Activated CD4-positive, alpha-beta T cell treated with anti-CD3 and anti-CD28 coated beads, Interleukin-2, amount 50 U/mL, for 16 hours (primary cell): Measurements from ENCODE around the gene OXCT1.
A peak's percentile ranks its signal among the peaks of the same experiment; 100 is the strongest.
"Not testable (repeated sequence)": the region's sequence is repeated elsewhere in the genome, so short reads cannot be mapped to it uniquely, and the experiment has no call there.

Experiments
- DNase-seq: peaks from one replicate; pipeline ENCODE4 v3.0.0-alpha.2; 2020

OXCT1 gene

DNA sequence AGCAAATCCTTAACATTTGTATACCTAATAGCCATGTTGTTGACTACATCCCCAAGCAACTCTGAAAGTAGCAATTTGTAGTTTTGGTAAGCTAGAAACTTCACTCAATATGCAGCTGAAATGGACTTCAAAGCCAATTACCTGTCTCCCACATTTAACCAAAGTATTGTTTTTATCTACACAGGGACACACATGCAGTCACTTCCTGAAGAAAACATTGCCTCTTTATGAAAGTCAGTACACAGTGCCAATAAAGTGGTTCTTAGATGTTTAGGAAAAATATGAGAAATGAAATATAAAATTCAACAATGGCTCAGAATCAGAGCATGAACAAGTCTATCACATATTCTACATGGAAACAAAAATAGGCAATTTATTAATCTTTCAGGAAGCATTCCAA is 49.2 kb downstream of the OXCT1 start:
- no peak for DNase-seq

DNA sequence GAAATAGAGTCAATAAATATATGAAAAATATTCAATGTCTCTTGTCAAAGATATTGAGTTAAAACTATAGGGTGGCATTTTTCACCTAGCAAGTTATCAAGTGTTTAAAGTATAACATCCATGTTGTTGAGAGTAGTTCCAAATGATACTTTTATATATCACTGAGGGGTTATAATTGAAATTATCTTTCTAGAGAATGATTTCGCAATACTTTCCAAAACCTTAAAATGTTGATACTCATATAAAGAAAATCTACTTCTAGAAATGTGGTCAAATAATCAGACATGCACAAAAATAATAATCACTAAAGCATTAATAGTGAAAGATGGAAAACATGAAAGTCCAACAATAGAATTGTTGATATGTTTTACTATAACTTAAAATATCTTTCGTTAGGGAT is 50.1 kb downstream of the OXCT1 start:
- DNase-seq, result no peak

DNA sequence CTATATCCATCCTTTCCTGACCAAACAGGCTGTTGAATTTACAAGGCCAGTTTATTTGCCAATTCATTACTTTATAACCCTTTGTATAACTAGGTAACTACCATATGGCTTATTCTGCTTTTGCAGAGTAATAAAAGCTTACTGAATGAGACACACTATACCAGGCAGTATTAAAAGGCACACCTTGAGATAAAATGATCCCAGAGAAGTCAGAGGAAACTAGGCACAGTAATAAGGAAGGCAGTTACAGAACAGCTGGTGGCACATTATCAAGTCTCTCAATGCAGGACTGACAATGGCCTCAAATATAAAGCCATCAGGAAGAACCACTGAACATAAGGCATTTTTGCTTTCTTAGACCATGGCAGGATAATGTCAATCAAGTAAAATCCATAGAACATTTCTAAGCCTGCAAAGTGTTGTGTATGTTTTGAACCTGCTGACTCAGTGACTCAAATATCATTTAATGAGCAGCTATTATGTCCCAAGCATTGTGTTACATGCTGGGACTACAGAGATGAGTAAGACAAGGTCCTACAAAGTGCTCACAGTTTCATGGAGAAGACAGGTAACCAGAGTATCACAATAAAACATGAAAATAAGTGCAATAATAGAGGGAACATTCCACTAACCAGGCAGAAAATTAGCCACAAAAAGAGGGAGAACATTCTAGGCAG is 52.5 kb downstream of the OXCT1 start:
- DNase-seq, result no peak

DNA sequence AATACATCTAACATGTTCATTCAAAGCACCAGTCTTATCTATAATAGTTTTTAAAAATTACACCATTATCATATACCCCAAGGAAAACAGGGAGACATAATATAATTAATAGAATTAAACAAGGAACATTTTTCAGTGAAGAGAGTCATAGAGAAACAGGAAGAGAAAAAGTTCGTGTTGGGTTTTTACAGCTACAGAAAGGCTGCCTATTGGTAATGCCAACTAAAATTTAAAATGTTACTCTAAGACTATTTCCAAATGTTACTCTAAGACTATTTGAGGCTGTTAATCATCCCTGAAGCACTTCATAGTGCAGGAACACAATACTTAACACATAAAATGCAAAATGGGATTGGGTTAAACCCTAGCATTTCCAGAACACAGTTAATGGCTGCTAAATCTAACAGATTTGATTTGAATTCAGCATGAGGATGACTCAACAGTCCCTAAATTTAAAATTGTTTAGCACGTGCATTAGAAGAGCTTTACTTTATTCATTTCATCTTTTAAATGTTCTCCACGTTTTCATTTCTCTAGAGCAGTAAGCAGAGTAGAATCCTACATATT is 54.5 kb downstream of the OXCT1 start:
- no peak for DNase-seq

DNA sequence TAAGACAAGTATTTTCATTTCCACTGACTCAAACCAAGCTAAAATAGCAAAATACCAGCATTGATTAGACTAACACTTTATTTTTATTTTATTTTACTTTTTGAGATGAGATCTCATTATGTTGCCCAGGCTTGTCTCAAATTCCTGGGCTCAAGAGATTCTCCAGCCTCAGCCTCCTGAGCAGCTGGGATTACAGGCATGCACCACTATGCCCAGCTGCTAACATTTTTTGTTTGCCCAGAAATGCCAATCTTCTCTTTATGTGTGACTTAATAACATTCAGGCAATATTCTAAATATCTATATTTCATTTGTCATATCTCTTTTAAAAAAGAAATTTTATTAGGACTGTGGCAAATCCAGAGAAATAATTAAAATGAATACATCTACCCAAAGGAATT is 55.0 kb downstream of the OXCT1 start:
- DNase-seq, result no peak

DNA sequence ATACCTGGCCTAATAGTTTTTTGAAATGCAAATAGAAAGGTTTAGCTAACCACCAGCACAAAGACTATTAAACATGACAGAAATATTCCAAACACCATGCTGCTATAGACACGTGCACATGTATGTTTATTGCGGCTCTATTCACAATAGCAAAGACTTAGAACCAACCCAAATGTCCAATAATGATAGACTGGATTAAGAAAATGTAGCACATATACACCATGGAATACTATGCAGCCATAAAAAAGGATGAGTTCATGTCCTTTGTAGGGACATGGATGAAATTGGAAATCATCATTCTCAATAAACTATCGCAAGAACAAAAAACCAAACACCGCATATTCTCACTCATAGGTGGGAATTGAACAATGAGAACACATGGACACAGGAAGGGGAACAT is 55.9 kb downstream of the OXCT1 start:
- DNase-seq, result not testable (repeated sequence)

DNA sequence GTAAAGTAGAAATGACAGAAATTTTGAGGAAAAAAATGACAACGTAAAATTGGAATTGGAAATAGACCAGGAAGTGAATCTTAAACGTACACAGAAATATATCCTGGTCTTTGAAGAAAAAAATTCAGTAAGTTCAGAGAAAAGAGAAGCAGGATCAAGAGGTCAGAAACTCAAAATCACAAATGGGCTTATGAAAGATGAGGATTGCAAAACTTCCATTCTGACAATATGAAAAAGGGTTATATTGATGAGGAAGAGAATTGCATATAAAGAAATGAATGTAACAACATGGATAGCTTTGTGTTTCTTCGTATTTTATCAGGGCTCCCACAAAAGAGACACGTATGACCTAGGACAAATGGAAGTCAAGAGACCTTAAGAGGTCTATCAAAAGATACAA is 58.1 kb downstream of the OXCT1 start:
- no peak for DNase-seq

DNA sequence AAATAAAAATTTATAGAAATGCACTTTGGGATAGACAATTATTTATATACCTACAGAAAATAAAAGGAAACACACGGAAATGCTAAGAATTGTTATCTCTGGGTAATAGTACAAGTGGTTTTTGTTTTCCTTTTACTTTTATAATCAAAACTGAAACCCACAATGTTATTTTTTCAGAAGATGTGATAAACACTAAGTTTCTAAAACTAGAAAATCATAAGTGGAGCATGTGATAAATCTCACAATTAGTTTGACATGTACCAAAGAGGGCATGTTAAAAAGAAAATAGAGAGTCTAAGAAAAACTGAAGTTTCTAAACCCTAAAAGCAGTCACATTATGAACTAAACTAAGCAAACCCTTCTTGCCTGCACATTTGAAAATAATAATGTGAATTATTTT is 61.1 kb downstream of the OXCT1 start:
- DNase-seq, result no peak

DNA sequence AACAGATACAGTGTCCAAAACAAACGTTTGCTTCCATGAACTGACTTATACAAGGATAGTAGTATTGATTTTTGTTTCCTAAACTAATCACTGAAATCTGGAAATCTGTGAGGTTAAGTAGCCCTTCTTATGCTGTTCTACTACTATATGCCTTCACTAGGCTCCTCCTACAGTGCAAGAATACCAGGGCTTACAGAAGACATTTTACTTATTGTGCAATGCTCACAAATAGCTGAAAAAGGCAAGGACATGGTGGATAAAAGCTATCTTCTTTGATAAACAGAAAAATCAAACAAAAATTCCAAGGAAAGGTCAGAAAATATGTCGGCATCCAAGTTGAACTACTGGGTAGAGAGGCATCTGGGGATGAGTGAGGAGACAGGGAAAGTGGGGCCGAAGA is 61.9 kb downstream of the OXCT1 start:
- DNase-seq, result no peak

DNA sequence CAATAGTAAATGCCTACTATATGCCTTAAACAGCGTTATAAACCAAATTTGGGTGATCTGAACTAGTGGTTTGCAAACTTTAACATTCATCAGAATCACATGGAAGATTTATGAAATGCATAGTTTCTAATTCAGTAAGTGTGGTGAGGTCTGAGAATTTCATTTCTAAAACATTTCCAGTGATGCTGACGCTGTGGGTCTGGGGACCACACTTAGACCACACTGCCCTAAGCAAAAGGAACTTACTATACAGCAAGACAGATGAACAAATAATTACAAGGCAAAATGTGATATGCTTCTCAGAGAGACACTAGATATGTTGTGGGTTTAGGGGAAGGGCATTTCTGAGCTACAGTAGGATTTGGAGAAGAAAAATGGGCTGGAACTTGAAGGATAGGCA is 72.6 kb downstream of the OXCT1 start:
- DNase-seq, result peak; percentile 51

DNA sequence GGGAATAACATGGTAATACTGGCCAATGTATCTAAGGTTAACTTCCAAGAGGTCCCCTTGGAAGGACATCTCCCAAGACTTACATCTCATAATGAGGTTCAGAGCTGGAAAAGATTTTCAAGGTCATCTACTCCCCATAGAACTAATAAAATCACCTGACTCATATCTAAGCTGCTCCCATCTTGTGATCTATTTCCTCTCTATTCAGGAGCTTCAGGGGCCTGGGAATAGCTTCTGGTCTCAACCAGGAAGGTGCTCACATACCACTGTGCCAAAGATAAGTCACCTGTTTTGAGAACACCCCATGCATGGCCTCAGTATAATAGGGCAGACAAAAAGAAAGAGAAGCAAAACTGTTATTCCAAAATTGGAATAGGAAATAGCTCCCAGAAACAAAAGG is 74.2 kb downstream of the OXCT1 start:
- DNase-seq, result no peak

DNA sequence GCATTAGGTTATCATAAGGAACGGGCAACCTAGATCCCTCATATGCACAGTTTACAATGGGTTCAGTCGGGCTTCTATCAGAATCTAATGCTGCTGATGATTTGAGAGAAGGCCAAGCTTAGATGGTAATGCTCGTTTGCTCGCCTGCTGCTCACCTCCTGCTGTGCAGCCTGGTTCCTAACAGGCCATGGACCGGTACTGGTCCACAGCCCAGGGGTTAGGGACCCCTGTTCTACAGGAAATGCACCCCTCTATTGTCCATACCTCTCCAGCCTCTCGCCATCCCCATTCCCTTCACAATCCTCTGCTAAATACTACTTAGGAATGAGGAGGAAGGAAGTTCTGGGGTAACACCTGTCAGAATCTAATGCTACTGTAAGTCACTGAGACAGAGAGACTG is 75.1 kb downstream of the OXCT1 start:
- DNase-seq, result no peak

DNA sequence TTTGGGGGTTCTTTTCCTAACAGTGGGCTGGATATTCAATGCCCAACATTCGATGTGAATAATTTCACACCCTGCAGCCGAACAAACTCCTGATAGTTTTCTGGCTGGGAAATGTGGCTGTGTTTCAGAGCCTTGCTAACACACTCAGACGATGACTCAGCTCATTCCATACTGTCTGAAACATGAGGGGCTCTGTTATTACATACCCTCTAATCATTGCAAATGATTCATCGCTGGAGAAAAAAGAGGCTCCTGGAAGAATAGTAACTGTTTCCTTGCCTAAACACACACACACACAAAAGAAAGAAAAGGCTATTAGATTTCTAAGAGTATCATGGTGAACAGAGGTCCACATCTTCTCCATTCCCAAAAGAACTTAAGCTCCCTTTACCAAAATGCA is 75.8 kb downstream of the OXCT1 start:
- DNase-seq, result no peak

DNA sequence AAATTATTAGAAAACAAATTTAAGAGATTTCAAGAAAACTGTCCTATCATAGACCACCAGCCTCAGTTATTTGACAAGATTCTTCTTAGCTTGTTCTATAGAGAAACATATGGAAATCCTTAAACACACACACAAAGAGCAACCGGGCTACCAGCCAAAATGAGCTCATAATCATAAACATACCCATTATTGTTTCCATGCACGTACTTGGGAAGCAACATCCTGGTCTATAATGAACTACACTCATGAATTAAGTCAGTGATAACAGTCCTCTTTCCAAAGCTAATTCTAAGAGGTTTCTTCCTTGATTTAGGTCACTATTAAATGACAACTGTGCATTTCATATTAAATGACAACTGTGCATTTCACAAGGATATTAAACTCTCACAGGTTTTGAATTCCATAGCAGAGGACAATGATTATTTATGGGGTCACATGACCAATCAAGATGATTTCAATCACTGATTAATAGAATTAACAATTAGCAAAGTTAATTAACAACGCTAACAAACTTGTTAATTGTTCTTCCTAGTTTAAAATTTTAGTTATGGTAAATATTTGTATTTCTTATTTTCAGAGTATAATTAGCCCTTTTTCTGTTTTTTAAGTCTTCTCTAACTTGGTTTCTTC is 77.0 kb downstream of the OXCT1 start:
- no peak for DNase-seq

DNA sequence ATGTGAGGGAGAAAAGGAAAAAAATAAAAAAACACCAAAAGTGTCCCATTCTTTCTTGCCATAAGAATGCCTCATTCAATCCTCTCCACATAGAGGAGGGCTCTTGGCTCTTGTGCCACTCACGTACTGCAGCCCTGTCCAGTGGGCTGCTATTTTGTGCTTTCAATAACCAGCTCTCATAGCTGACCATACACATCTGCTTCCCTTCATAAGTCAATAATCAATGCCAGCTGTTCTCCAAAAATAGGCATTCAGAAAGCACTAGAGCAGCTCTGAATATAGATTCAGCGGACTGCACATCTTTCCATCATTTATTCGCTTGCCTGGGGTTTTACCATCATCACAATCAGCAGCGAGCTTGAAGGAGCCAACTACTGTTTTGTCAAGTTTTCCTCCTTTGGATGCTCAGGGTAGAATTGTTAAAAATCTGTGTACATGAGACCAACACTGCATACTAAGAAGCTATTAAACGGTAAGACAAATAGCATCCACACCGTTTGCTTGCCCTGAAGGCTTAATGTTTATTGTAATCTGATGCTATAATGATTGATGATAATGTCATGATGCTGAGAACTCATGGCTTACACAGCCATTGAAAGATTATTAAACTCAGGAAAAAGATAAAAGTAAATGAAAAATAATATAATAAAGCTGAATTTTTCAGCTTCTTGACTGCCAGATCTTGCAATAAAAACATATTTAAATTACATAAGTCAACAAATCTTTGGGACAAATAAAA is 80.0 kb downstream of the OXCT1 start:
- DNase-seq, result no peak

DNA sequence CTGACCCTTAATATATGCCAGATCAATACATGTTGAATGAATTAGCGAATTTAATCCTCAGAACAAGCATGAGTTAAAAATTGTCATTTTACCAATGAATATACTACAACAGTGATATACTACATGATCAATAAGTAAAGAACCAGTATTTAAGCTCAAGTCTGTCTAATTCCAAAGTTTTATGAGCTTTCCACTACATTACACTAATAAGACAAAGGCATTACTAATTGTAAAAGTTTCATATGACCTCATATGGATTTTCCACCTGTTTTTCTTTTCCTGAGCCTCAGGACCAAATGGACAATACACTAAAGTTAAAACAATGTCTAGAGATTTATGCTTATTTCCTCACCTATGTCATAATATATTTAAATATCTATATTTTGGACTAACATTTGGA is 80.8 kb downstream of the OXCT1 start:
- DNase-seq, result no peak

DNA sequence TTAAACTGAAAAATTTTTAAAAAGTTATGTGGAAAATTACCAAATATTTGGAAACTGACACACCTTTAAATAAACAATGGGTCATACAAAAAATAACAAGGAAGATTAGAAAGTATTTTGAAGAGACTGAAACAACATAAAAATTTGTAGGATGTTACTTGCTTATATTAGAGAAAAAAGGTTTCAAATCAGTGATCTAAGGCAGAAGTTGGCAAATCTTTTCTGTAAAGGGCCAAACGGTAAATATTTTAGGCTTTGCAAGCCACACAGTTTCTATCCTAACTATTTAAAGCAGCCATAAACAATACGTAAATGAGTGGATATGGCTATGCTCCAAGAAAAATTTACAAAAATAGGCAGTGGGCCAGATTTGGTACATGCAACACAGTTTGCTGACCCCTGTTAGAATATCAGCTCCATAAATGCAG is 81.3 kb downstream of the OXCT1 start:
- no peak for DNase-seq

DNA sequence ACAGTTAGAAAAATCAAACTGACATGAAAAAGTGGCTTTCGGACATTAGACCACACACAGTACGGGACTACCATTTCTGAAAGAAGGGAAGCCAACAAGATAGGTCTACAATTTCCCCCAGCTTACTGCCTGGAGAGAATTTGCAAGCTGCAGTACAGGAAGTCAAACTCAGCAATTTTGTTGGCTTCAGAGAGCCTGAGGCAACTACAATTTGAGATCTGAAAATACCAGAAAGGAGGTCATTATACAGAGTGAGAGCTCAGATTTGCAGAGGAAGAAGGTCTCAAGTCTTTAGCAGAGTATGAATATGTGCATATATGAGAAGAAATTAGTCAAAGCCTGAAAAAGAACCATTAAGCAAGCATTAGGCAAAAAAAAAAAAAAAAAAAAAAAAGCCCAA is 83.0 kb downstream of the OXCT1 start:
- peak; percentile 3 for DNase-seq

DNA sequence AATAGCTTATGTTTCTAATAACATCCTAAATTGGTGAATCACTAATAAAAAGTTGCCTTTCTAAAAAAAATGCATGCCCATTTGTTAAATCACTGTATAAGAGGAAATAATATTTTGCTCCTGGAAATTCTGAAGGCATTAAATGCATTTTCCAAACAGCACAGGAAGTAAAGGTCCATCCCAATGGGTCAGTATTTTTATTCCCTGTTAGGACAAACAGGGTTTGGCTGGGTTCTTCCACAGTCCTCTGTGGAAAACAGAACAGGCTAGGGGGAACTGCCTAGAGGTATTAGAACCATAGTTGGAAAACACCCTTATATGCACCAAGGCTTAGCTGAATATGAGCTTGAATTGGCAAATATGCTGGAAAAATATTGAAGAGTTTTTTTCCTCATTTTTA is 85.2 kb downstream of the OXCT1 start:
- no peak for DNase-seq

DNA sequence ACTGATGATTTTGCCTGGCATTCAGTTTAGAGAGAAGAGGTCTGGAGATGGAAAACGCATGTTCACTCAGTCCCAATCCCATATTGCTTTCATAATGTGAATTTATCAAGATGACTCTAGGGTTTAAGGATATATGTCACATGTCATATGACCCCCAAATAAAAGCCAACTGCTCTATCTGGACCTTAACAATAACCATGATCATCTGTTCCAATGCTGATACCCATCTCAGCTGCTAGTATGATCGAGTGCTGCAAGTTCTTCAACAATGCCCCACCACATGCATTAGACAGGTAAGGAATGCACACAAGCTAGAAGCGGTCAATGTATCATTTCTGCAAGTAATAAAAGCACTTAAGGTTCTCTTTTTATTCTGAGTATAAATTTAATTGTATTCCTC is 91.8 kb downstream of the OXCT1 start:
- DNase-seq, result no peak

DNA sequence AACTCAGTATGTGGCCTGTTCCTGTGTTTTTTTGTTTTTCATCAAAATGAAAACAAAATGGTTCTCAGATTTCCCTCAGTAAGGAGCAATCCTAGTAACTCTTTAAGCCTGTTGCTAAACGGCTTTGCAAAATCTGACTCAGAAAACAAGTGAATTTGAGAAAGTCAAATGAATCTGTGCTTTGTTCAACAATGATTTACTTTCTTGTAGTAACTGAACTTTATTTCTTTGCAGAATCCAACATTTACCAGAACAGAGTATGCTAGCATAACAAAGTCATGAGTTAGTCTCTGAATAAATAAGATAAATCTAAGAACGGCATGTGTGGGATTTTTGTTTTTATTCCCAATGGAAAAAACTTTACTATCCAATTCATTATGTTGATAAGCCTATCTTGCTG is 93.8 kb downstream of the OXCT1 start:
- no peak for DNase-seq

DNA sequence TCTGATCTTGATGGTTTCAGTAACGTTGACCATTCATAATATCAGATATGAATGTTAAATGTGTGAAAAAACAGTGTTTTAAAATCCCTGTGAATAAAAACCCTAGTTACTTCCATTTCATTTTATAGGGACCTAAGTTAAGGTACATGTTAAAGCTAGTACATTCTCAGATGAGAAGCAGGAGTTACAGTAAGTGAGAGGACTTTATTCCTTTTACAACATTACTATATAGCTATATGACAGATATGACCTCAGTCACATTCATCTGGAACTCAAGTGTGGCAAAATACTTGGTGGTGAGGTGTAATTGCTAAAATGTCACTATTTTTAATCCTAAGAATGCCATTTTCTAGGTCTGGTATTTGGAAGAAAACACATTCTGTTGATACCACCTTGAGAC is 96.4 kb downstream of the OXCT1 start:
- DNase-seq, result no peak

DNA sequence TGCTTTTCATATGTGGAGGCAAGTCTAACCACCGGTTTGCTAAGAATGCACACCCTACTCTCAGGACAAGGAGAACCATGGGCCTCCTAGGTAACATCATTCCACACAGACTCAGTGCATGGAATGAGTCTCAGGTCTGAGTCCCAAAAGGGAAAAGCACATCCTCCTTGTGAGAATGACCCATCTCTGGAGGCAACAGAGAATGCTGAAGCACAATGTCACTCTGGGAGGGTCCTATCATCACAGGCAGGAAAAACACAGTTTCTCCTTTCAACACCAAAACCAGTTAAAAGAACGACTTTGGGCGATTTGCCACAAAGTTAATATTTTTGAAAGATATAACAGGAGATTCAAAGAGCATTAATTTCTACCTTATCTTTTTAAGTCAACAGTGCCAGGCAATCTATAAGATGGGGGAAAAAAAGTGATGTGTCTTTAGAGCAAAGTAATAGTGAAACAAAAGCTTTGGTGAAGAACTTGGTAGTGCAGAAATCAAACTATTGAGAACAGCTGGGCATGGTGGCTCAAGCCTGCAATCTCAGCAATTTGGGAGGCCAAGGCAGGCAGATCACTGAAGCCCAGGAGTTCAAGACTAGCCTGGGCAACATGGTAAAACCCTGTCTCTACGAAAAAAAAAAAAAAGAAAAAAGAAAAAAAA is 97.3 kb downstream of the OXCT1 start:
- DNase-seq, result peak; percentile 3

DNA sequence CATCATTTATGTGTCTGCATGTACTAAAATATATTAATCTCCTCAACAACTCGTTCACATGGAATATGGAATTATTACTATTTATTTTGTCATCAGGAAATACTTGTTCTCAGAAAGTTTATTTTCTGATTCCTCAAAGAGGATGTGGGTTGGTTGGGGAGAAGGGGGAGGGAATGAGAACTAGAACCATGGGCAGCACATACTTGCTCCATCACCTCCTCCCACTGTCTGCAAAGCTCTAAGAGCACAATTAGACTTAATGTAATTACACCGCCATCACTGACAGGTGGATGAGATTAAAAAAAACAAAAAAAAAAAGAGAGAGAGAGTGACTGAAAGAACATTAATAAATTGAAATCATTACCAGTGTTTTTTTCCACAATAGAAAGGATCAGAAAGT is 98.2 kb downstream of the OXCT1 start:
- no peak for DNase-seq
